ENCODE results near the gene PBOV1.

Gene PBOV1

GRCh38 chr6:138176652-138177232 is 41.5 kb downstream of the PBOV1 start:
- no peak for TF ChIP-seq CTCF (IDR thresholded peaks at IDR 0.05; ENCODE audit: extremely low read depth, missing control alignments)
- DNase-seq (ENCODE audit: low spot score), result no peak

GRCh38 chr6:138175596-138175995 is 42.7 kb downstream of the PBOV1 start:
- TF ChIP-seq CTCF (IDR thresholded peaks at IDR 0.05; ENCODE audit: extremely low read depth, missing control alignments), result no peak
- DNase-seq (ENCODE audit: low spot score), result no peak
